A549 (cell line): ENCODE data around the gene IGFL2. TPM values are rescaled to one million over a fixed set of nuclear protein-coding genes. Genes with fewer than 3 reads are reported as not detected.

ENCODE experiments used
- BCL3 ChIP-seq: fragments of >200 bp; sonication (Bioruptor Twin); formaldehyde crosslinking; IDR thresholded peaks from 3 replicates; pipeline ENCODE4 v1.6.1; 2016
- BHLHE40 ChIP-seq: IDR thresholded peaks from 2 replicates; pipeline ENCODE4 v1.6.1; 2012; ENCODE audit warnings: low read depth, low read length, inconsistent platforms
- CBX2 ChIP-seq: fragments of 200-600 bp; sonication (generic); IDR thresholded peaks from 2 replicates; pipeline ENCODE4 v1.6.1; 2016; ENCODE audit warnings: low read depth, mild to moderate bottlenecking, borderline replicate concordance
- CEBPB ChIP-seq, 2 experiments: fragments of >200 bp in 1 of 2; sonication (Bioruptor Twin) in 1 of 2; formaldehyde crosslinking in 1 of 2; IDR thresholded peaks; 2 replicates each; pipeline ENCODE4 v1.6.1; 2012 to 2016
- FOSB ChIP-seq: fragments of 250-450 bp; sonication (Bioruptor Pico); IDR thresholded peaks from 2 replicates; pipeline ENCODE4 v1.5.0; 2020; ENCODE audit warnings: mild to moderate bottlenecking, moderate library complexity
- FOSL2 ChIP-seq, 2 experiments: fragments of 450-650 bp in 1 of 2; fragments of >200 bp in 1 of 2; sonication (Bioruptor Twin) in 1 of 2; formaldehyde crosslinking; IDR thresholded peaks; 2 replicates each; pipeline versions ENCODE4 v1.5.0 to v1.6.1; 2016 to 2020; ENCODE audit warnings: mild to moderate bottlenecking in 1 of 2, moderate library complexity in 1 of 2
- HDAC2 ChIP-seq: fragments of 200-600 bp; sonication (generic); IDR thresholded peaks from 2 replicates; pipeline ENCODE4 v1.6.1; 2016
- HOXA7 ChIP-seq: fragments of 250-450 bp; sonication (Bioruptor Pico); IDR thresholded peaks from 2 replicates; pipeline ENCODE4 v1.5.0; 2020; ENCODE audit warnings: mild to moderate bottlenecking, moderate library complexity
- JUN ChIP-seq, 2 experiments: fragments of >200 bp; sonication (Bioruptor Twin); formaldehyde crosslinking; IDR thresholded peaks; 2 replicates in 1 of 2; 3 replicates in 1 of 2; pipeline ENCODE4 v1.6.1; 2016 to 2017
- JUNB ChIP-seq: fragments of >200 bp; sonication (Bioruptor Twin); formaldehyde crosslinking; IDR thresholded peaks from 2 replicates; pipeline ENCODE4 v1.6.1; 2016
- KDM5A ChIP-seq: fragments of 200-600 bp; sonication (generic); IDR thresholded peaks from 2 replicates; pipeline ENCODE4 v1.6.1; 2016; ENCODE audit warnings: antibody characterized with exemption, mild to moderate bottlenecking
- MAFK ChIP-seq: fragments of 450-650 bp; IDR thresholded peaks from 2 replicates; pipeline ENCODE4 v1.6.1; 2014; ENCODE audit not compliant: partially characterized antibody
- MYC ChIP-seq: IDR thresholded peaks from 2 replicates; pipeline ENCODE4 v1.6.1; 2012; ENCODE audit warnings: mild to moderate bottlenecking, inconsistent platforms, low read length, improper control_type of control experiment, borderline replicate concordance
- NPAS2 ChIP-seq: fragments of 250-450 bp; sonication (Bioruptor Pico); IDR thresholded peaks from 2 replicates; pipeline ENCODE4 v1.8.0; 2022; ENCODE audit warnings: mild to moderate bottlenecking, moderate library complexity, borderline replicate concordance
- PBX3 ChIP-seq: IDR thresholded peaks from 2 replicates; pipeline ENCODE4 v1.6.1; 2012
- PHF8 ChIP-seq: fragments of 200-600 bp; sonication (generic); IDR thresholded peaks from 2 replicates; pipeline ENCODE4 v1.6.1; 2016; ENCODE audit warnings: low read depth, mild to moderate bottlenecking, antibody characterized with exemption, moderate library complexity, borderline replicate concordance
- POLR2A ChIP-seq: IDR thresholded peaks from 2 replicates; pipeline ENCODE4 v1.6.1; 2012; ENCODE audit warnings: mild to moderate bottlenecking, low read length
- RARB ChIP-seq: fragments of 250-450 bp; sonication (Bioruptor Pico); IDR thresholded peaks from 2 replicates; pipeline ENCODE4 v1.8.0; 2021; ENCODE audit warnings: mild to moderate bottlenecking, moderate library complexity
- REST ChIP-seq: fragments of 200-600 bp; sonication (generic); IDR thresholded peaks from 2 replicates; pipeline ENCODE4 v1.6.1; 2016; ENCODE audit warnings: antibody characterized with exemption, mild to moderate bottlenecking, moderate library complexity
- ZC3H11A ChIP-seq: fragments of 450-650 bp; IDR thresholded peaks from 2 replicates; pipeline ENCODE4 v1.6.1; 2014; ENCODE audit warnings: antibody characterized with exemption, mild to moderate bottlenecking
- ZFP36 ChIP-seq: fragments of 450-650 bp; IDR thresholded peaks from 2 replicates; pipeline ENCODE4 v1.6.1; 2014; ENCODE audit warnings: borderline replicate concordance; ENCODE audit not compliant: partially characterized antibody
- ZNF302 ChIP-seq: fragments of 250-450 bp; sonication (Bioruptor Pico); IDR thresholded peaks from 2 replicates; pipeline ENCODE4 v1.9.0; 2021; ENCODE audit warnings: inconsistent platforms, mild to moderate bottlenecking, moderate library complexity
- polyA plus RNA-seq, 4 experiments: library from polyadenylated mRNA; depleted of rRNA in 3 of 4; stranded (reverse); fragments of >200 nt; fragmentation: RNase III in 1 of 4; extraction: RNeasy Plus Mini Kit Qiagen cat#74134 plus additional on column Dnase treatment in 1 of 4; gene quantifications; 2 replicates in 3 of 4; 3 replicates in 1 of 4; pipeline ENCODE4 v1.2.3, GENCODE V29; 2011 to 2017
- TF ChIP-seq, protein P1 (sequence below): fragments of >200 bp; sonication (Bioruptor Twin); formaldehyde crosslinking; IDR thresholded peaks from 3 replicates; pipeline ENCODE4 v1.5.1; 2016
- TF ChIP-seq, protein P2 (sequence below): fragments of 150-350 bp; IDR thresholded peaks from 2 replicates; pipeline ENCODE4 v1.6.1; 2014; ENCODE audit warnings: low read depth, mild to moderate bottlenecking, low read length
- TF ChIP-seq, protein P3 (sequence below): IDR thresholded peaks from 2 replicates; pipeline ENCODE4 v1.6.1; 2012; ENCODE audit warnings: low read depth, borderline replicate concordance
- TF ChIP-seq, protein P4 (sequence below): IDR thresholded peaks from 2 replicates; pipeline ENCODE4 v1.6.1; 2012
- TF ChIP-seq, protein P5 (sequence below): fragments of 250-450 bp; sonication (Bioruptor Pico); IDR thresholded peaks from 2 replicates; pipeline ENCODE4 v1.5.0; 2020; ENCODE audit warnings: low read depth, mild to moderate bottlenecking, moderate library complexity

The IGFL2 gene
- polyA plus RNA-seq, 2 of the 4 experiments (the other 2 are of a cell fraction): 0.78 to 1.1 TPM

DNA sequence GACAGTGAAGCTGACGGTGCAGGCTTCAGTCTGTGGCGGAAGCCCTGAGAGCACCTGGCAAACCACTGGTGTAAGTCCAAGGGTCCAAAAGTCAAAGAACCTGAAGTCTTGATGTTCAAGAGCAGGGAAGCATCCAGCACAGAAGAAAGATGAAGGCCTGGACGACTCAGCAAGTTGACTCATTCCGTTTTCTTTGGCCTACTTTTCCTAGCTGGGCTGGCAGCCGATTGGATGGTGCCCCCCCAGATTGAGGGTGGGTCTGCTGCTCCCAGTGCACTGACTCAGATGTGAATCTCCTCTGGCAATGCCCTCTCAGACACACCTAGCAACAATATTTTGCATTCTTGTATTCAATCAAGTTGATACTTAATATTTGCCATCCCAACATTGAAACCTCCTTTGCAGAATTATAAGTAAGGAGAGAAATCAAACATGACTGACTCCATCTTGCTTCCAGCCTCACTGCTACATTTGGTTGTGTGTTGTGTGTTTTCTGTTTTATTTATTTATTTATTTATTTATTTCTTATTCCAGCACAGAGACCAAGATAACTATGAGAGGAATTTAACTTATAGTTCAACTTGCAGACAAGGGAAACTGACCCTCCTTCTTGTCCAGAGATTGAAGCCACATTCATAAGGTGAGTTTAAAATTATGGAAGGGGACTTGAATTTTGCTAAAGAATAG lies 32.8 kb downstream of the IGFL2 start (continued):
- TF ChIP-seq PBX3 (no peak), REST (no peak), ZC3H11A (no peak), MYC (no peak), ZNF302 (peak; percentile 80; the same call in 1 of the 2 replicates), HOXA7 (CRISPR knock-in tag) (peak; percentile 20; the same call in 1 of the 2 replicates), PHF8 (no peak), HDAC2 (no peak), CBX2 (no peak), NPAS2 (CRISPR knock-in tag) (no peak), FOSL2 (IDR thresholded peaks at IDR 0.05) (no peak), FOSL2 (CRISPR knock-in tag; IDR thresholded peaks at IDR 0.05) (peak; percentile 22; the same call in 1 of the 2 replicates), JUN (IDR thresholded peaks at IDR 0.05) (no peak), RARB (CRISPR knock-in tag) (no peak), BHLHE40 (no peak), CEBPB (IDR thresholded peaks at IDR 0.05) (no peak), ZFP36 (no peak), KDM5A (no peak), BCL3 (no peak), FOSB (peak; percentile 65; the same call in 1 of the 2 replicates), POLR2A (no peak), MAFK (peak; percentile 23), JUNB (no peak)
- TF ChIP-seq, protein P1, sequence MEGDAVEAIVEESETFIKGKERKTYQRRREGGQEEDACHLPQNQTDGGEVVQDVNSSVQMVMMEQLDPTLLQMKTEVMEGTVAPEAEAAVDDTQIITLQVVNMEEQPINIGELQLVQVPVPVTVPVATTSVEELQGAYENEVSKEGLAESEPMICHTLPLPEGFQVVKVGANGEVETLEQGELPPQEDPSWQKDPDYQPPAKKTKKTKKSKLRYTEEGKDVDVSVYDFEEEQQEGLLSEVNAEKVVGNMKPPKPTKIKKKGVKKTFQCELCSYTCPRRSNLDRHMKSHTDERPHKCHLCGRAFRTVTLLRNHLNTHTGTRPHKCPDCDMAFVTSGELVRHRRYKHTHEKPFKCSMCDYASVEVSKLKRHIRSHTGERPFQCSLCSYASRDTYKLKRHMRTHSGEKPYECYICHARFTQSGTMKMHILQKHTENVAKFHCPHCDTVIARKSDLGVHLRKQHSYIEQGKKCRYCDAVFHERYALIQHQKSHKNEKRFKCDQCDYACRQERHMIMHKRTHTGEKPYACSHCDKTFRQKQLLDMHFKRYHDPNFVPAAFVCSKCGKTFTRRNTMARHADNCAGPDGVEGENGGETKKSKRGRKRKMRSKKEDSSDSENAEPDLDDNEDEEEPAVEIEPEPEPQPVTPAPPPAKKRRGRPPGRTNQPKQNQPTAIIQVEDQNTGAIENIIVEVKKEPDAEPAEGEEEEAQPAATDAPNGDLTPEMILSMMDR: no peak
- TF ChIP-seq, protein P2, sequence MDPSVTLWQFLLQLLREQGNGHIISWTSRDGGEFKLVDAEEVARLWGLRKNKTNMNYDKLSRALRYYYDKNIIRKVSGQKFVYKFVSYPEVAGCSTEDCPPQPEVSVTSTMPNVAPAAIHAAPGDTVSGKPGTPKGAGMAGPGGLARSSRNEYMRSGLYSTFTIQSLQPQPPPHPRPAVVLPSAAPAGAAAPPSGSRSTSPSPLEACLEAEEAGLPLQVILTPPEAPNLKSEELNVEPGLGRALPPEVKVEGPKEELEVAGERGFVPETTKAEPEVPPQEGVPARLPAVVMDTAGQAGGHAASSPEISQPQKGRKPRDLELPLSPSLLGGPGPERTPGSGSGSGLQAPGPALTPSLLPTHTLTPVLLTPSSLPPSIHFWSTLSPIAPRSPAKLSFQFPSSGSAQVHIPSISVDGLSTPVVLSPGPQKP: no peak
- TF ChIP-seq, protein P3, sequence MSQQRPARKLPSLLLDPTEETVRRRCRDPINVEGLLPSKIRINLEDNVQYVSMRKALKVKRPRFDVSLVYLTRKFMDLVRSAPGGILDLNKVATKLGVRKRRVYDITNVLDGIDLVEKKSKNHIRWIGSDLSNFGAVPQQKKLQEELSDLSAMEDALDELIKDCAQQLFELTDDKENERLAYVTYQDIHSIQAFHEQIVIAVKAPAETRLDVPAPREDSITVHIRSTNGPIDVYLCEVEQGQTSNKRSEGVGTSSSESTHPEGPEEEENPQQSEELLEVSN: no peak
- TF ChIP-seq, protein P4, sequence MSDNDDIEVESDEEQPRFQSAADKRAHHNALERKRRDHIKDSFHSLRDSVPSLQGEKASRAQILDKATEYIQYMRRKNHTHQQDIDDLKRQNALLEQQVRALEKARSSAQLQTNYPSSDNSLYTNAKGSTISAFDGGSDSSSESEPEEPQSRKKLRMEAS: peak; percentile 1
- TF ChIP-seq, protein P5, sequence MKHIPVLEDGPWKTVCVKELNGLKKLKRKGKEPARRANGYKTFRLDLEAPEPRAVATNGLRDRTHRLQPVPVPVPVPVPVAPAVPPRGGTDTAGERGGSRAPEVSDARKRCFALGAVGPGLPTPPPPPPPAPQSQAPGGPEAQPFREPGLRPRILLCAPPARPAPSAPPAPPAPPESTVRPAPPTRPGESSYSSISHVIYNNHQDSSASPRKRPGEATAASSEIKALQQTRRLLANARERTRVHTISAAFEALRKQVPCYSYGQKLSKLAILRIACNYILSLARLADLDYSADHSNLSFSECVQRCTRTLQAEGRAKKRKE (CRISPR knock-in tag): peak; percentile 88; the same call in 1 of the 2 replicates
- TF ChIP-seq, all 56 proteins: peak for 13
